Embryonic facial prominence (tissue), 1 donor: ENCODE data around the gene MYO1D.

Experiments used
- DNase-seq: peaks from one replicate; pipeline ENCODE4 v3.0.0-alpha.2; 2016; ENCODE audit errors: extremely low spot score

Gene MYO1D

DNA sequence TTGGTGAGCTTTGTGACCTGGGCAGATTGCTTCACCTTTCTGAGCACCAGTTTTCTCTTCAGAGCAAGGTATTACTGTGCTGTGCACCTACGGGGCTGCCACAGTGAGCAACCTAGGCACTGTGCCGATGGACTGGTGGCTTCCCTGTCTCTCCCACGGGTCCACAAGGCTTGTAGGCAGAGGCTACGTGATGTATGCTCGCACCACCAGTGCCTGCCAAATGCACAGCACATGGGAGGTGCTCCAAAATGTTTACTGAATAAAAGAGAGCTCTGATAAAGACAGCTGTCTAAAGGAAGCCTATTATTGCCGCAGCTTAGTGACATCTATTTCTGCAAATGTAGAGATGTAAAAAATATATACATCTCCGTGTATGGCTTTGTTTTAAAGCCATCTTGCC is 251.0 kb downstream of the MYO1D start:
- no peak for DNase-seq

GRCh38 chr17:32623196-32623595 is 253.7 kb downstream of the MYO1D start:
- no peak for DNase-seq

DNA sequence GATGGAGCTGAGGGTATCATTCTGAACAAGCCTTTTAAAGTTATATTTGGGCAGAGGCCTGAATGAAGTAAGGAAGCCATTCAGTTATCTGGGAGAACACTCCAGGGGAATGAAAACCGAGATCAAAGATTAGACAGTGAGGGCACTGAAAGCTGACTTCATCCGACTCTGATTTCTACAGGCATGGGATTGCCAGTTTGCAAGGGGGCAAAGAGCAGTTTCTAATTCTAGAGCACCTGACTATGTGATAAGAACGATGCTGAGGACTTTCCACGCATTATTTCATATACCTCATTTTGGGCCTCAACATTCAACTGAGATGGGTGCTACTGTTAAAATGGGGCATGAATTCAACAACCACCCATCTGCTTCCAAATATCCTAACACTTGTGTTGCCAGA is 254.4 kb downstream of the MYO1D start:
- no peak for DNase-seq

GRCh38 chr17:32621612-32622312 is 255.2 kb downstream of the MYO1D start:
- no peak for DNase-seq

DNA sequence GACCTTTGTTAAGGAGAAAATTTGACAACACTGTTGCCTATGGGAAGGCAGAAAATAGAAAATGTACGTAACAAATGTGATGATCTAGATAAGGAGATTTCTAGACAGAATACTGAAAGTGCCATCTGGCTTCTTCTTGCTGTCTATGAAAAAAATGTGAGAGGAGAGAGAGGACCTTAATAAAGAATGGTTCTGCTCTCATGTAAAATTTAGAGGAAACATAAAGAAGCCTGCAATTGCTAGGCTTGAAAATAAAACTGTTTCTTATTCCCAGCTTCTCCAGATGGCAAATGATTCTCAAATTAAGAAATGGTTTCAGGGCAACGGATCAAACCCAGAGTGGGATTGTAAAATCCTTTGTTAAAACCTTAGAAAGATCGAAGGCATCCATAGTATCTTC is 261.6 kb downstream of the MYO1D start:
- no peak for DNase-seq

GRCh38 chr17:32610943-32611342 is 266.0 kb downstream of the MYO1D start:
- no peak for DNase-seq

DNA sequence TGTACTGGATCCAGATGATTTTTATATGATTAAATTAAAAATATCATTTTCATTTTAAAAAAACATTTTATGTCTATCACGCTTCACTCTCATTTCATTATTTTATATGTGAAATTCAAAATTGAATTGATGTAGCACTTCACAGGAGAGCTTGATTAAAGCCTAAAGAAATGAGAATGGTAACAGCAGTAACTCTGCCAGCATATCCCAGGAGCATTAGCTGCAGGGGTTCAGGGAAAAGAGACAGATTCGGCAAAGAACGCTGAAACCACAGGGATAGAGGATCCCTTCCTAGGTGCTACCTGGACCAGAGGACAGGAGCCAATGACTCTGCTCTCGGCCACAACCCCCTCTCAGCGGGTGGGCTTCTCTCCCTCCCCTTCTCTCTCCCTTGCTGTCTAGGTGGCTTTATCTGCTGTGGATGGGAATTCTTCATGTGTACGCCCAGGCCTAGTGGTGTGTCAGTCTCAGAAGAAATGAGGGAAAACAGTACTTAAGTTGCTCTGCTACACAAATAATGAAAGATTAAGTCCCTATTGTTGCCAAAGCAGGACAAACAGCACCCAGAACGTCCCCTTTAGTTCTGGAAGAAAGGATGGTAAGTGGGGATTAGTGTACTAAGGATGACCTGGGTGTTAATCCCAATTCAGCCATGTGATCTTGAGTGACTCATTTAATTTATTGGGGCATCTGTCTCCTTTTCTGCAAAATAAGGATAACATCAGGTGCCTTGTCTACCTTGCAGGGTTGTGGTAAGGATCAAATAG is 266.9 kb downstream of the MYO1D start:
- DNase-seq: no peak

- DNase-seq: no peak
Observed at GRCh38 chr17:32609085-32609484, 267.8 kb downstream of the MYO1D start.

DNA sequence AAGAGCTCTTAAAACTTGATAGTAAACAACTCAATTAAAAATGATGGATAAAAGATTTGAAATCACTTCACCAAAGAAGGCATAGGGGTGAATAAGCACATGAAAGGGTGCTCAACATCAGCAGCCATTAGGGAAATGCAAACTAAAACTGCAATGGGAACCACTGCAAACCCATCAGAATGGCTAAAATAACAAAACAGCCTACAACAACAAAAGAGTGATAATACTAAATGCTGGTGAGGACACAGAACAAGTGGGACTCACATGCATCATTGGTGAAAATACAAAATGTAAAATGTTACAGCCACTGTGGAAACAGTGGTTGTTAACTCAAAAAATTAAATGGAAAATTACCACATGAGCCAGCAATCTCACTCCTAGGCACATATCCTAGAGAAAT is 268.7 kb downstream of the MYO1D start:
- DNase-seq: no peak

DNA sequence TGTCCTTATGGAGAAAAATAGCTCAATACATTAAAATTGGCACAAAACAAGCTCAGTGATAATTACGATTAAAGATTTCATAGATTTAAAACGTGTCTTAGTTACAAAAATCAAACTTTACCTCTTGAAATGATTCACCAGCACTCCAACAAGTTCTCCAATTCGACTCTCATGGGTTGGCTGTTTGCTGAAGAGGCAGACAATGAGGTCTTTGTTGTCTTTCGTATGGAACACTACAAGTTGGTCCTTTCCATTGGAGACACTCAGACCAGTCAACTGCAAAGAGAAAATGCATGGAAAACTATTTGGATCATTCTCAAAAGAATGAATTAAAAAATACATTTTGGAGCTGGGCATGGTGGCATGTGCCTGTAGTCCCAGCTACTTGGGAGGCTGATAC is 272.0 kb downstream of the MYO1D start:
- no peak for DNase-seq

GRCh38 chr17:32602396-32602795 is 274.5 kb downstream of the MYO1D start:
- no peak for DNase-seq

- DNase-seq: no peak
Observed at GRCh38 chr17:32601866-32602265, 275.1 kb downstream of the MYO1D start.

- DNase-seq: no peak
Observed at GRCh38 chr17:32596628-32597027, 280.3 kb downstream of the MYO1D start.

- DNase-seq: no peak
Observed at GRCh38 chr17:32596206-32596605, 280.7 kb downstream of the MYO1D start.

DNA sequence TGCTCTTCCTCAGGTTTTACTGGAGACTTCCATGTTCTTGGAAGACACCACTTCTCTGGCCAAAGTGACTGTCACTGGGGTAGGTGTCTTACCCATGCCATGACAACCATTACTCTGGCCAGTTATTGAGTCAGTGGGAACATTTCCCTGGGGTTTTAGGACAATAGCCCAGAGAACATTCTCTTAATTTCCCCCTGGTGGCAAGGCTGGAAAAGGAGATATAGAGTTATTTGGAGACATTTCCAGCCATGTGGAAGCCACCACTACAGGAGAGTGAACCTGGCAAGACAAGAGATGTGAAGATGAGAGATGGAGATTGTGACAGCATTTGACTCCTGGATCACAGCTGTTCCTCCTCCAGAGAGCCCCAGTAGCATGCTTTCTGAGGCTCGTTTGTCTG is 283.9 kb downstream of the MYO1D start:
- DNase-seq: no peak

GRCh38 chr17:32591405-32591804 is 285.5 kb downstream of the MYO1D start:
- no peak for DNase-seq

DNA sequence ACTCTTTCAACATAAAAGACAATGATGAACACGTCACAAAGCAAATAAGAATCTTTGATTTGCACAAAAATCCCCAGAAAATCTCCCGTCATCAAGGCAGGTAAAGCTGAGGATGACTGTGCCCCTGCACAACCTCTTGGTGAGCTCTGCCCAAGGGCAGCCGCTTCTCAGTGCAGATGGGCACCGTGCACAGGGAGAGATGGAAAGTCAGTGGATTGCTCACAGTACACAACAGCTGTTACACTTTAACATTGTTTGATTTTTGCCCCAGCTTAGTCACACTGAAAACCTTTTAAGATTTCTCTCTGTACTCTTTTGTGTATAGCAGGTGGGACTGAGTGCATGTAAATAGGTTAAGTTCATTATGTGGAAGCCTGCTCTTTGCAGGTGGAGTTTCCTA is 285.9 kb downstream of the MYO1D start:
- DNase-seq: no peak

DNA sequence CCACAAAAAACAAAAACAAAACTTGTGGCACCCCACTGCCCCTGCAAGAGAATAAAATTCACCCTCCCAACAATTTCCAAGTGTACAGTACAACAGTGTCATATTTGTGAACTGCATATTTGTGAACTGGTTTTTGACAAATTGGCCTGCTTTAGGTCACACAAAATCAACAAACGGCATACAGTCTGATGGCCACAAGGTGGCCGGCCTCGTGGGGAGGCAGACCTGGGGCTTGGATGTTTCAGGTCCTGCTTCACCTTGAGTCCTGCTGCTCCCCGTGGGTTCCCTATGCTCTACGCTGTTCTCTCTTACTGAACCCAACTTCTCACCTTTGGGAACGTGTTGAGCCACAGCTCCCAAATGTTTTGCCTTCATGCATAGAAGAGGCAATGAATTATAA is 287.9 kb downstream of the MYO1D start:
- DNase-seq: no peak

DNA sequence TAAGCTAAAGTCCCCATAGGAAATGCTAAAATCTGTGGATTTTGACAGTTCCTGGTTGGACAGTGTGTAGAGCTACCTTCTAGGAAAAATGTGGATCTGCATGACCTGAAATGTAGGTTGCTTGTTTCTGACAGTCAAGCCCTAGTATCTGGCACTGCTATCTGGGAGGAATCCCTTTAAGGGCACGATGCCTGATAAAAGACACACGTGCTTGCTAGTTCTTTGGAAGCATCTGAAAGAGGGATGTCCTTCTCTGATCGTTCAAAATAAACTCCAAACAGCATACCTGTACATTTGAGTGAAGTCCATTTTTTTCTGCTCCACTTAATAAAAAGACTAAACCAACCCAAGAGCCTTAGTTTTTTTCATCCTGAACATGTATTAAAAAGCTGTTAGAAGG is 288.8 kb downstream of the MYO1D start:
- DNase-seq: no peak

GRCh38 chr17:32586666-32587065 is 290.3 kb downstream of the MYO1D start:
- DNase-seq: no peak

- peak; percentile 24 for DNase-seq
Observed at GRCh38 chr17:32584792-32585191, 292.1 kb downstream of the MYO1D start.

GRCh38 chr17:32583053-32583452 is 293.9 kb downstream of the MYO1D start:
- no peak for DNase-seq

- no peak for DNase-seq
Observed at GRCh38 chr17:32575852-32576251, 301.1 kb downstream of the MYO1D start.

GRCh38 chr17:32570081-32570396 is 306.9 kb downstream of the MYO1D start:
- DNase-seq: no peak
